GM18907 (cell line): ENCODE results near the gene STAC3.
"Not testable (repeated sequence)": the region's sequence is repeated elsewhere in the genome, so short reads cannot be mapped to it uniquely, and the experiment has no call there.

ENCODE experiments used
- ATAC-seq: cut with Tn5 transposase; IDR thresholded peaks from one replicate; pipeline ENCODE4 v1.9.1; 2021; ENCODE audit warnings: mild to moderate bottlenecking, moderate library complexity; ENCODE audit not compliant: unreplicated experiment

STAC3 gene

GRCh38 chr12:57250956-57251355 lies at the start of gene STAC3:
Gene STAC3 (minus strand): TSS chr12:57251187. CDS start chr12:57249636, 1,551 bp downstream.
- no peak for ATAC-seq

DNA sequence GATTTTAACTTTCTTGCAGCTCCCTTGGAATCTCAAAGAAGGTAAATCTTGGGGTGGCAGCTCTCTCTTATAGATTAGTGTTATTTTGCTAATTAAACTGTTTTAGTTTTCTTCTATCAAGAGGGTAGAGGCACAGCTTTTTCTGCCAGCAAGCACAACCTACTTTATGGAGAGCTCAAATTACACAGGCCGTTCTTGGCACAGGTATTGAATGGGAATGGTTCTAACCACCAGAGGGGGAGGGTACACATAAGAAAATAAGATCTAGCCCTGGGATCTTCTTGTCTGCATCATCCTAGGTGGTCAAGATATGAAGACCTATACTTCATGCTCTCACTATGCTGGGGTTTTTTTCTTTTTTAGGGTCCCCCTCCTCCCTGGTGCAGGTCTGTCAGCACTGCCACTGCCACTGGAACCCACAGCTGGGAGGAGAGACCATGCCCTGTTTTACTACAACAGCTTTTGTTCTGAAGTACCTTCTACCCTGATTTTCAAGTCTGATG lies 48.6 kb upstream of the STAC3 start:
- no peak for ATAC-seq

- no peak for ATAC-seq
Observed at GRCh38 chr12:57296291-57296690, 45.3 kb upstream of the STAC3 start.

DNA sequence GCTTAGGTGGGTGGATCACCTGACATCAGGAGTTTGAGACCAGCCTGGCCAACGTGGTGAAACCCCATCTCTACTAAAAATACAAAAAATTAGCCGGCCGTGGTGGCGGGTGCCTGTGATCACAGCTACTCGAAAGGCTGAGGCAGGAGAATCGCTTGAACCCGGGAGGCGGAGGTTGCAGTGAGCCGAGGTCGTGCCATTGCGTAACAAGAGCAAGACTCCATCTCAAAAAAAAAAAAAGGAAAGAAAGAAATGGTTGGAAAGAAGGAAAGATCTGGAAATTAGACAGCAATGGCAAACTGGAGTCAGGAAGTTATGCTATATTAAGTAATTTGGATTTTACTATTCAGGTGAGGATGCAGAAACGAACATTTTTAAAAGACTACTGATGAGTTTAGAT lies 31.1 kb upstream of the STAC3 start:
- not testable (repeated sequence) for ATAC-seq

DNA sequence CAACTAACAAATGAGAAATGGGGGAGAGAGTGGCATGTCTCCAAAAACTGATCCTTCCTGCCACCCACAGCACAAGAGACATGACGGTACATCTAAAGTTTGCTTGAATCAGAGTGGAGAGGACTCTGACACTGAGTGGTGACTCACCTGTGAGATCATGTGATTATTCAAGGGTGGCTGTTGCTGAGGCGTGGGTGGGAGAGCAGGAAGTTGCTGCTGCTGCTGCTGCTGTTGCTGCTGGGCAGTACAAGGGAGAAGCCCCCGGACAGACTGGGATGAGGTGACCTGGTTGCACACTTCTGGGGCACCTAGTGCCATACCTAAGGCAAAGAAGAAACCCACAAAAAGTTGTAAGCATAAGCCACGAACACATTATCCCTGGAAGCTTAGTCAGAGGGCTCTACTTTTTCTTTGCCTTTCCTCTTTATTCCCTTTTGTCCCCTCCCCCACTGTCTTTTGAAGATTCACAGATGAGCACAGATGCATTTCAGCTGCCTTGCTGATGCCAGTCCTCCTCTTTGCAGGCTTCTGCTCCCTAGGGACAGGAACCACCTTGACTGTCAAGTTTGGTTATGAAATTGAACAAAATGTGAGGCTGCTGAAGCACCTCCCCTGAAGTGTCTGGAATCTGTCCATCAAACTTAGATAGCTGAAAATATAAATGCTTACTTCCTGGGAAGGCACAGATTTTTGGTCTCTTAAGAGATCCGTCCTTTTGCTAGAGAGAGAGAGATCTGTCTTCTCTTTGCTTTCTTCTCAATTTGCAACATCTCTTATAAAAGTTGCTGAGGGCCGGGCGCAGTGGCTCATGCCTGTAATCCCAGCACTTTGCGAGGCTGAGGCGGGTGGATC lies 29.4 kb upstream of the STAC3 start:
- ATAC-seq = peak; percentile 93

DNA sequence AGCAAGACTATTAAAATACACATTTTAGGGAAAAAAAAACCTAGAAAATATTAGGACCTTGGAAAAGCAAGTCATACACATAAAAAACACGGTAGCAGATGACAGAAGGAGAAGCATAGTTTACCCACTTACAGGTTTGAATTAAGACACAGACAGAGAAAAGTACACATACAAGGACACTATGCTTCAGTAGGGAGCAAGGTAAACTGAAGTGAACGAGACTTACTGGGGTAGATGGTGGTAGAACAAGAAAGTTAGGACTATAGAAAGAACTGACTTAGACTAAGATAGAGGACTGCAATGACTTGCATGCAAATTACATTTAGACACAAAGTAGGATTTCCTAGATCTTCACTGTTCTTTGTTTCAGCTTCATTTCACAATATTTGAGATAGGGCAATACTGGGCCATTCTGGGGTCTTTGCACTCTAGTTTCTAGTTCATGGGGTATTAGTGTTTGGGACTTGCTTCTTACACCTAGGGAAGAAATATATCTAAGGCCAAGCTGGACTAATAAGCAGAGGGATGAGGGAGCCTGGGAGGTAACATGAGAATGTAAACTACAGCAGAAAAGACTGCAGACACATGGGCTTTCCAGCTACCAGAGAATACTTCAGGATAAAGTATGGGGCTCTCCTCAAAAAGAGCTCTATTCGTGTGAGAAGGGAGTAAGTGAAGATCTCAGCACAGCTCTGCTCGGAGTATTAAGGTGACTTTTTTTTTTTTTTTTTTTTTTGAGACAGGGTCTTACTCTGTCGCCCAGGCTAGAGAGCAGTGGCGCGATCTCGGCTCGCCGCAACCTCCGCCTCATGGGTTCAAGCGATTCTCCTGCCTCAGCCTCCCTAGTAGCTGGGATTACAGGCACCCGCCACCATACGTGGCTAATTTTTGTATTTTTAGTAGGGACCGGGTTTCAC lies 27.7 kb upstream of the STAC3 start:
- ATAC-seq = no peak

GRCh38 chr12:57276935-57277563 lies 26.1 kb upstream of the STAC3 start:
- ATAC-seq = no peak

GRCh38 chr12:57276233-57276632 lies 25.2 kb upstream of the STAC3 start:
- not testable (repeated sequence) for ATAC-seq

GRCh38 chr12:57273516-57273915 lies 22.5 kb upstream of the STAC3 start:
- ATAC-seq = no peak

GRCh38 chr12:57272337-57273151 lies 21.6 kb upstream of the STAC3 start:
- no peak for ATAC-seq

GRCh38 chr12:57270966-57271470 lies 20.0 kb upstream of the STAC3 start:
- ATAC-seq = no peak

- no peak for ATAC-seq
Observed at GRCh38 chr12:57268264-57268663, 17.3 kb upstream of the STAC3 start.

- ATAC-seq = no peak
Observed at GRCh38 chr12:57266681-57267080, 15.7 kb upstream of the STAC3 start.

GRCh38 chr12:57263096-57263495 lies 12.1 kb upstream of the STAC3 start:
- no peak for ATAC-seq

- ATAC-seq = no peak
Observed at GRCh38 chr12:57262126-57262822, 11.3 kb upstream of the STAC3 start.

- no peak for ATAC-seq
Observed at GRCh38 chr12:57261428-57261865, 10.5 kb upstream of the STAC3 start.

GRCh38 chr12:57260366-57260765 lies 9.4 kb upstream of the STAC3 start:
- no peak for ATAC-seq

GRCh38 chr12:57258977-57259970 lies 8.3 kb upstream of the STAC3 start:
- ATAC-seq = no peak
